IPS DF 4.7 (cell line): ENCODE measurements around the gene FDXR.
"Not testable (repeated sequence)": the region's sequence is repeated elsewhere in the genome, so short reads cannot be mapped to it uniquely, and the experiment has no call there.

Source experiments
- DNase-seq: peaks from one replicate; pipeline ENCODE4 v3.0.0-alpha.2; 2013; ENCODE audit warnings: low spot score; ENCODE audit errors: extremely low read depth

FDXR gene

GRCh38 chr17:74873037-74873873 is 461 bp upstream of the FDXR start:
- DNase-seq = peak; percentile 99

GRCh38 chr17:74871356-74872076 is 1.3 kb downstream of the FDXR start:
- DNase-seq = no peak

- no peak for DNase-seq
Measured at GRCh38 chr17:74870512-74870911, 2.3 kb downstream of the FDXR start.

- DNase-seq = not testable (repeated sequence)
Measured at GRCh38 chr17:74870028-74870427, 2.8 kb downstream of the FDXR start.

- no peak for DNase-seq
Measured at GRCh38 chr17:74868908-74869255, 3.9 kb downstream of the FDXR start.

GRCh38 chr17:74868251-74868907 is 4.4 kb downstream of the FDXR start:
- DNase-seq = no peak

- no peak for DNase-seq
Measured at GRCh38 chr17:74866198-74866835, 6.5 kb downstream of the FDXR start.

GRCh38 chr17:74865504-74866197 is 7.1 kb downstream of the FDXR start:
- no peak for DNase-seq

GRCh38 chr17:74864866-74865395 is 7.9 kb downstream of the FDXR start:
- DNase-seq = no peak

- DNase-seq = no peak
Measured at GRCh38 chr17:74864297-74864865, 8.4 kb downstream of the FDXR start.

- DNase-seq = no peak
Measured at GRCh38 chr17:74863420-74864296, 9.1 kb downstream of the FDXR start.

- no peak for DNase-seq
Measured at GRCh38 chr17:74862919-74863318, 9.9 kb downstream of the FDXR start.

GRCh38 chr17:74862108-74862901 is 10.5 kb downstream of the FDXR start:
- DNase-seq = no peak

GRCh38 chr17:74861662-74862107 is 11.1 kb downstream of the FDXR start:
- no peak for DNase-seq

- no peak for DNase-seq
Measured at GRCh38 chr17:74860872-74861661, 11.7 kb downstream of the FDXR start.

GRCh38 chr17:74860229-74860871 is 12.4 kb downstream of the FDXR start:
- DNase-seq = no peak

GRCh38 chr17:74859459-74860228 is 13.2 kb downstream of the FDXR start, which contains the start of gene GRIN2C:
Gene GRIN2C, minus strand, starts transcription at chr17:74859885. Its CDS starts 4,793 bp downstream, at chr17:74855092.
- DNase-seq = no peak
